Duodenal mucosa (tissue), 2 donors: Measurements from ENCODE around the gene ABCC1.
A peak's percentile ranks its signal among the peaks of the same experiment; 100 is the strongest.

Source experiments
- H3K27ac ChIP-seq: one replicate; pipeline ENCODE4 v1.7.0; 2013; ENCODE audit warnings: low read depth, low read length
- H3K27me3 ChIP-seq, 2 donors: one replicate each; pipeline ENCODE4 v1.7.0; 2013; ENCODE audit warnings: low read length in 2 of 2, control low read depth in 1 of 2; ENCODE audit not compliant: insufficient read depth in 2 of 2, control insufficient read depth in 1 of 2
- H3K36me3 ChIP-seq, 2 donors: one replicate each; pipeline ENCODE4 v1.7.0; 2013; ENCODE audit warnings: low read length in 2 of 2, control low read depth in 1 of 2; ENCODE audit not compliant: insufficient read depth in 2 of 2, control insufficient read depth in 1 of 2
- H3K4me1 ChIP-seq, 2 donors: one replicate each; pipeline ENCODE4 v1.7.0; 2013; ENCODE audit warnings: low read length in 2 of 2, control low read depth in 1 of 2; ENCODE audit not compliant: insufficient read depth in 2 of 2, control insufficient read depth in 1 of 2
- H3K4me3 ChIP-seq, 2 donors: one replicate each; pipeline ENCODE4 v1.7.0; 2013; ENCODE audit warnings: low read length in 2 of 2, low read depth in 1 of 2
- H3K9ac ChIP-seq, 2 donors: one replicate each; pipeline ENCODE4 v1.7.0; 2013; ENCODE audit warnings: low read length in 2 of 2, low read depth in 1 of 2
- H3K9me3 ChIP-seq, 2 donors: one replicate each; pipeline ENCODE4 v1.7.0; 2013; ENCODE audit warnings: low read length in 2 of 2, control low read depth in 1 of 2; ENCODE audit not compliant: control insufficient read depth in 1 of 2

Gene ABCC1

DNA sequence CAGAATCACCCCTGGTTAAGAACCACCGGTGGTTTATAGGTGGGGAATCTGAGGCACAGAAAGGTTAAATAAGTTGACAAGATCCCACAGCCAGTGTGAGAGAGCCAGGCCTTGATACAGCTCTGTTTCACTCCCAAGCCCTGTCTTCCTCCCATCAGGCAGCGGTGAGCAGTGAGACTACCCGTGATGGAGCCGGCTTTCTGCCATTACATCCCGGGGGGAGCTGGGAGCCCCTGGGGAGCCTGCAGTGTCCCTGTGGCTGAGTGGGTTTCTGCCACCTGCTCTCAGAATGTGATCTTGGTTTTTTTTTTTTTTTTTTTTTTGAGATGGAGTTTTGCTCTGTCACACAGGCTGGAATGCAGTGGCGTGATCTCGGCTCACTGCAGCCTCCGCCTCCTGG is 66.4 kb downstream of the ABCC1 start:
- Histone ChIP-seq H3K4me1 (peaks cover 0 to 4% of the 10 kb centered on the region in 2 donors), H3K9ac (no peak overlapping the region), H3K36me3 (peaks cover 12 to 38% of the 10 kb centered on the region in 2 donors), H3K27ac (no peak overlapping the region), H3K9me3 (no peaks in the 10 kb centered on the region), H3K27me3 (no peaks in the 10 kb centered on the region), H3K4me3 (no peak overlapping the region)

DNA sequence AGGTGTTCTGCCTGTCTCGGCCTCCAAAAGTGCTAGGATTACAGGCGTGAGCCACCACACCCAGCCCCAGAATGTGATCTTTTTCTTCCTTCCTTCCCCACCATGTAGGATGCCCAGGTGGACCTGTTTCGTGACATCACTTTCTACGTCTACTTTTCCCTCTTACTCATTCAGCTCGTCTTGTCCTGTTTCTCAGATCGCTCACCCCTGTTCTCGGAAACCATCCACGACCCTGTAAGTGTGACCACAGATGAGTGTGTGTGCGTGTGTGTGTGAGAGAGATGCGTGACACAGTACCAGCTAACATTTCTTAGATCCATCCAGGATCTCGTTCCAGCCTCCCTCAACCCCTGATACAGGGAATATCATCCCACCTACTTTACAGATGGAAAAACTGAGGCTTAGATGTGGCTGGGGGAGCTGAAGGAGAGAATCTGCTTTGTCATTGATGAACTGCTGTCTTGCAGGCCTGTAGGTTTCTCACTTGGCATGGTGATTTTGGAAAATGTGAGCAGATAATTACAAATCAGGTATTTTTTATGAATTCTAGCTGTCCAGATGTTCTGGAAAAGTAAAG is 67.1 kb downstream of the ABCC1 start:
- Histone ChIP-seq H3K36me3 (peaks cover 11 to 38% of the 10 kb centered on the region in 2 donors), H3K4me1 (peaks cover 1 to 4% of the 10 kb centered on the region in 2 donors), H3K9ac (no peak overlapping the region), H3K27me3 (no peaks in the 10 kb centered on the region), H3K4me3 (no peak overlapping the region), H3K9me3 (no peaks in the 10 kb centered on the region), H3K27ac (no peak overlapping the region)

DNA sequence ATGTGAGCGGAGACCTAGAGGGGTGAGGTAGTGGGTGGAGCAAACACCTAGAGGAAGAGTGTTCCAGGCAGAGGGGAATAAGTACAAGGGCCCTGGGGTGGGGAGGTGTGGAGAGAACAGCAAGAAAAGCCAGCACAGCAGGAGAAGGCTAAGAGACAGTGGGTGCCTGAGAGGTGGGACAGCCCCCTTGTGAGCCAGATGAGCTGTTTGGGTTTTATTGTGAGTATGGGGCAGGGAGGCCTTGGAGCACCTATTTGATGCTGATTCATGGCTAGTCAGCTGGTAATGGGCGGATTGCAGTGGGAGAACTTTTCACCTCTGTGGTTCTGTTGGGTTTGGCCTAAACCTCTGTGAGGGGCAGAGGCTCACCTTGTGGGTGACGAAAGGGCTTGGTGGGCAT is 68.4 kb downstream of the ABCC1 start:
- Histone ChIP-seq H3K27ac (no peak overlapping the region), H3K36me3 (peaks cover 11 to 34% of the 10 kb centered on the region in 2 donors)

DNA sequence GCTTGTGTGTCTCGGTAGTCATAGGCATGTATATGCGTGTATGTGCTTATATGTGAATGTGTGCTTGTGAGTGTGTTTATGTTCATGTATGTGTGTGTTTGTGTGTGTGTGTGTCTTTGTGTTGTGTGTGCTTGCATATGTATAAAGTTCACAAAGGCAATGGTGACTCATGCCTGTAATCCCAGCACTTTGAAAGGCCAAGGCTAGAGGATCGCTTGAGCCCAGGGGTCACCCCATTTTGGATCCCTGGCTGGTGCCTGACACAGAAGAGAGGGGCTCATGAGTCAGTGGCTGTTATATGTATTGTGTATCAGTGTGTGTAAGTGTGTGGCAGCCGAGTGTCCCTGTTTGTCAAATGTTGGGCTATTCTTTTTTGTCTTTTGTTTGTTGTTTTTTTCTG is 69.3 kb downstream of the ABCC1 start:
- H3K9me3 ChIP-seq = no peaks in the 10 kb centered on the region
- H3K36me3 ChIP-seq = peaks cover 11 to 34% of the 10 kb centered on the region in 2 donors
- H3K27ac ChIP-seq = no peak overlapping the region
- peaks cover 16 to 17% of the 10 kb centered on the region in 2 donors for H3K4me1 ChIP-seq
- H3K4me3 ChIP-seq = no peak overlapping the region
- H3K27me3 ChIP-seq = no peaks in the 10 kb centered on the region
- no peak overlapping the region for H3K9ac ChIP-seq

More for the DNA sequence above, 68.4 kb downstream of the ABCC1 start:
- no peak overlapping the region for H3K4me3 ChIP-seq
- H3K27me3 ChIP-seq = no peaks in the 10 kb centered on the region
- H3K4me1 ChIP-seq = peaks cover 13 to 16% of the 10 kb centered on the region in 2 donors
- H3K9ac ChIP-seq = no peak overlapping the region
- no peaks in the 10 kb centered on the region for H3K9me3 ChIP-seq

DNA sequence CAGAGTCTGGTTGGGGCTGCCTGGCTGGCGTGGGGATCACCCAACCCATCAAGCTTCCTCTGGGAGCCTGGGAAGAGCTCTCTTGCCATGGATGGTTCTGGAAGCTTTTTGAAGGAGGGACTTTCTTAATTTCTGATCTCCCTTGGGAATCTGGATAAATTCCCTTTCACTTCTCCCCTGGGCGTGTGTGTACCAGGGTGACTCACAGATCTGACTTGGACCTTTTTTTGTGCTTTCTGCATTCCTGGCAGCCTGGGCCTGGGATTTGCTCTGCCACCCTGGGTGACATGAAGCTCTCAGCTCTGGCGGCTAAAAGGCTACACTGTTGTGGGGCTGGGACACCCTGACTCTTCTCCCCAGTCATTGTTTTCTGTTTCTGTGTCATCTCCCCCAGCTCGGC is 70.1 kb downstream of the ABCC1 start:
- no peaks in the 10 kb centered on the region for H3K27me3 ChIP-seq
- H3K9me3 ChIP-seq = no peaks in the 10 kb centered on the region
- H3K9ac ChIP-seq = no peak overlapping the region
- H3K4me1 ChIP-seq = peaks cover 16 to 17% of the 10 kb centered on the region in 2 donors
- peaks cover 11 to 32% of the 10 kb centered on the region in 2 donors for H3K36me3 ChIP-seq
- no peak overlapping the region for H3K4me3 ChIP-seq
- H3K27ac ChIP-seq = no peak overlapping the region

DNA sequence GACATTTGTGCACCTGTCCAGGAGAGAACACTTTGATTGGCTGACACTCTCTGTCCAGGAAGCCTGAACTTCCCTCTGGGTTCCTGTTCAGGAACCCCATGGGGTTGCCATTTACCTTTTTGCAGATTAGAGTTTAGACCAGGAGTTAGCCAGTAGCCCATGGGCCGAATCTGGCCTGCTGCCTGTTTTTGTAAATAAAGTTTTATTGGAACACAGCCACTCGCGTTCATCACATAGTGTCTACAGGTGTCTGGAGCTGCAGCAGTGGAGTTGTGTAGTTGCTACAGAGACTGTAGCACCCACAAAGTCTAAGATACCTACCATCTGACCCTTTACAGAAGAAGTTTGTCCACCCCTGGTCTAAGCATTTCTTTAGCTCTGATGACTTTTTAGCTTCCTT is 70.9 kb downstream of the ABCC1 start:
- Histone ChIP-seq H3K4me3 (no peak overlapping the region), H3K9me3 (no peaks in the 10 kb centered on the region), H3K9ac (no peak overlapping the region), H3K27me3 (no peaks in the 10 kb centered on the region), H3K4me1 (peaks cover 14 to 17% of the 10 kb centered on the region in 2 donors), H3K27ac (no peak overlapping the region), H3K36me3 (peaks cover 11 to 30% of the 10 kb centered on the region in 2 donors)

DNA sequence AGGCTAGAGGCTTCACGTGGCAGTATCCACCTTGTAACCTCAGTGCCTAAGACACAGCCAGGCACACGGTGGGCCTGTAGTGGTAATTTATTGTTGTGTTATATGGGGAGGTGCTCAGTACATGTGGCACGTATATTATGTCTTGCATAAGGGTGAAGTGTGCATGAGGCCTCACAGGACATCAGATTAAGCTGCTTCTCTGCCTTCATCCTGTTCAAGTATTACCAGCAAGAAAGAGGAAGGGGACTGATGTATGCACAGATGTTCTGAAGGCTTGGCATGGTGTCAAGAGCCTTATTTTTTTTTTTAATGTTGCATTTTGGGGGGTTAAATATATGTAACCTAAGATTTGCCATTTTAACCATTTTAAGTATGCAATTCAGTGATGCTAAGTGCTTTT is 71.6 kb downstream of the ABCC1 start:
- Histone ChIP-seq H3K36me3 (peaks cover 7 to 26% of the 10 kb centered on the region in 2 donors), H3K4me3 (no peak overlapping the region), H3K9ac (no peak overlapping the region), H3K27me3 (no peaks in the 10 kb centered on the region), H3K27ac (no peak overlapping the region), H3K9me3 (no peaks in the 10 kb centered on the region), H3K4me1 (peaks cover 11 to 17% of the 10 kb centered on the region in 2 donors)

DNA sequence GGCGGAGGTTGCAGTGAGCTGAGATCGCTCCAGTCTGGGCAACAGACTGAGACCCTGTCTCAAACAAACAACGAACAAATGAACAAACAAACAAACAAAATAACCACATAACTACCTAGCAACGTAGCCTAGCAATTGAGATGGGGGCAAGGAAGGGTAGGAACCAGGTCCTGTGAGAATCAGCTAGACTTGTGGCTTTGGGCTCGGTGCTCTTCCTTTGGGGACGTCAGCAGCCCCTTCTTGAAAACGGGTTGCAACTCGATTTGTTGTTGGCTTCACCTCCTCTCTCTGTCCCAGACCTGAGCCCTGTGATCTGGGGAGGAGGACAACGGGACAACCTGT is 72.2 kb downstream of the ABCC1 start:
- peaks cover 5 to 22% of the 10 kb centered on the region in 2 donors for H3K36me3 ChIP-seq
- H3K9ac ChIP-seq = no peak overlapping the region
- H3K4me1 ChIP-seq = peaks cover 11 to 17% of the 10 kb centered on the region in 2 donors
- no peaks in the 10 kb centered on the region for H3K27me3 ChIP-seq
- no peak overlapping the region for H3K4me3 ChIP-seq
- no peaks in the 10 kb centered on the region for H3K9me3 ChIP-seq
- no peak overlapping the region for H3K27ac ChIP-seq

DNA sequence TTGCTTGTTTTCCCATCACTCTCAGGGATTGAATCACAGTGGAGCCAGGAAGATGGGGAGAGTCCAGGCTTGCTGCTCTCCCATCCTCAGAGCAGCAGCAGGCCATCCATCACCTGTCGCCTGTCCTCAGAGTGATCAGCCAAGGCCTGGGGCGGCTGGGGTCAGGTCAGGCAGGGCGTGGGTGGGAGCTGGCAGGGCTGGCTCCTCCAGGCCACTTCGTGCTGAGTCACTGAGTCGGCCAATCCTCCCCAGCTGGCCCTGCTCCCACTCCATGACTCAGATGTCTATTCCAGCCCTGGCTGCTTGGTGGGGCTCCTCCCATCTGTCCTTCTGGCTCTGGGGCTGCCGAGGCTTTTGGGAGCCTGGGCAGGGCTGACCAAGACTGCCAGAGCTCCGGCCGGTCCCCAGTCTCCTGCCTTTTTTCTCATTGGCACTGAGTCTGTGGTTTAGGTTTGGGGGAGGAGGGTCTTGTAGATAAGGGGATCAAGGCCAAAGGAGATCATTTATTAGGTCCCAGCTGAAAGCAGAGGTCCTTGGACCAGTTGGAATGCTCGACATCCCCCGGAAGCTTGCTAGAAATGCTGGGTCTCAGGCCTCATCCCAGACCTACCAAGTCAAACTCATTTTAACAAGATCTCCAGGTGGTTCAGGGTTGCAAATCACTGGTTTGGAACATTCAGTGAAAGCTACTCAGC is 72.7 kb downstream of the ABCC1 start:
- Histone ChIP-seq H3K27ac (peak overlapping the region; percentile 30), H3K9ac (no peak overlapping the region), H3K9me3 (no peaks in the 10 kb centered on the region), H3K27me3 (no peaks in the 10 kb centered on the region), H3K4me3 (no peak overlapping the region), H3K36me3 (peaks cover 4 to 21% of the 10 kb centered on the region in 2 donors), H3K4me1 (peaks cover 11 to 17% of the 10 kb centered on the region in 2 donors)

DNA sequence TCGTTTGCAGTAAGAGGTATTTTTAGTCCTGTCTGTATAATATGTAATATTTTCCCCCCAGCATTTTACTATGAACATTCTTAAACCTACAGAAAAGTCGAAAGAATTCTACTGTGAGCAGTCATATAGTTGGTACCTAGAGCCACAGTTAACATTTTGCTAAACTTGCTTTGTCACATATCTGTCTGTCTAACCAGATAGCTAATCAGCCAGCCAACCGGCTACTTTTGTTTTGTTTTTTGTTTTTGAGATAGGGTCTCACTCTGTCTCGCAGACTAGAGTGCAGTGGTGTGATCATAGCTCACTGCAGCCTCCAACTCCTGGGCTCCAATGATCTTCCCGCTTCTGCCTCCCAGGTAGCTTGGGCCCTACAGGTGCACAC is 73.3 kb downstream of the ABCC1 start:
- Histone ChIP-seq H3K4me1 (peaks cover 11 to 21% of the 10 kb centered on the region in 2 donors), H3K9ac (no peak overlapping the region), H3K27ac (peak overlapping the region; percentile 30), H3K27me3 (no peaks in the 10 kb centered on the region), H3K9me3 (no peaks in the 10 kb centered on the region), H3K4me3 (no peak overlapping the region), H3K36me3 (peaks cover 4 to 19% of the 10 kb centered on the region in 2 donors)
